A549 (cell line): Measurements from ENCODE around the gene POU4F1.

Experiments
- BCL3 ChIP-seq: fragments of >200 bp; sonication (Bioruptor Twin); formaldehyde crosslinking; IDR thresholded peaks from 3 replicates; pipeline ENCODE4 v1.6.1; 2016
- BHLHE40 ChIP-seq: IDR thresholded peaks from 2 replicates; pipeline ENCODE4 v1.6.1; 2012; ENCODE audit warnings: low read depth, low read length, inconsistent platforms
- CBX2 ChIP-seq: fragments of 200-600 bp; sonication (generic); IDR thresholded peaks from 2 replicates; pipeline ENCODE4 v1.6.1; 2016; ENCODE audit warnings: low read depth, mild to moderate bottlenecking, borderline replicate concordance
- CEBPB ChIP-seq, 2 experiments: fragments of >200 bp in 1 of 2; sonication (Bioruptor Twin) in 1 of 2; formaldehyde crosslinking in 1 of 2; IDR thresholded peaks; 2 replicates each; pipeline ENCODE4 v1.6.1; 2012 to 2016
- CTCF ChIP-seq: fragments of >200 bp; sonication (Bioruptor Twin); formaldehyde crosslinking; IDR thresholded peaks from 3 replicates; pipeline ENCODE4 v1.5.1; 2016
- E2F6 ChIP-seq: IDR thresholded peaks from 2 replicates; pipeline ENCODE4 v1.6.1; 2012; ENCODE audit warnings: low read depth, borderline replicate concordance
- FOSB ChIP-seq: fragments of 250-450 bp; sonication (Bioruptor Pico); IDR thresholded peaks from 2 replicates; pipeline ENCODE4 v1.5.0; 2020; ENCODE audit warnings: mild to moderate bottlenecking, moderate library complexity
- HDAC2 ChIP-seq: fragments of 200-600 bp; sonication (generic); IDR thresholded peaks from 2 replicates; pipeline ENCODE4 v1.6.1; 2016
- JUN ChIP-seq, 2 experiments: fragments of >200 bp; sonication (Bioruptor Twin); formaldehyde crosslinking; IDR thresholded peaks; 2 replicates in 1 of 2; 3 replicates in 1 of 2; pipeline ENCODE4 v1.6.1; 2016 to 2017
- JUNB ChIP-seq: fragments of >200 bp; sonication (Bioruptor Twin); formaldehyde crosslinking; IDR thresholded peaks from 2 replicates; pipeline ENCODE4 v1.6.1; 2016
- NFE2L2 ChIP-seq: fragments of 150-350 bp; conservative IDR thresholded peaks from 2 replicates; pipeline ENCODE4 v1.6.1; 2014; ENCODE audit warnings: low read length
- POLR2A ChIP-seq: IDR thresholded peaks from 2 replicates; pipeline ENCODE4 v1.6.1; 2012; ENCODE audit warnings: mild to moderate bottlenecking, low read length
- RAD21 ChIP-seq, 2 experiments: fragments of >200 bp in 1 of 2; sonication (Bioruptor Twin) in 1 of 2; formaldehyde crosslinking in 1 of 2; IDR thresholded peaks in 1 of 2; conservative IDR thresholded peaks in 1 of 2; 2 replicates in 1 of 2; 3 replicates in 1 of 2; pipeline ENCODE4 v1.6.1; 2012 to 2018; ENCODE audit warnings: inconsistent platforms in 1 of 2
- SREBF2 ChIP-seq: fragments of 450-650 bp; IDR thresholded peaks from 2 replicates; pipeline ENCODE4 v1.6.1; 2014; ENCODE audit warnings: mild to moderate bottlenecking, moderate library complexity

GRCh38 chr13:78566631-78567030, 36.7 kb downstream of the POU4F1 start:
- TF ChIP-seq E2F6 (no peak), SREBF2 (no peak), POLR2A (no peak), CTCF (no peak), HDAC2 (no peak), CBX2 (no peak), CEBPB (IDR thresholded peaks at IDR 0.05) (no peak), JUN (IDR thresholded peaks at IDR 0.05) (no peak), RAD21 (conservative IDR thresholded peaks at IDR 0.05 in 1 of 2, IDR thresholded peaks at IDR 0.05 in 1 of 2) (no peak), NFE2L2 (no peak), JUNB (no peak), BCL3 (no peak), FOSB (no peak), BHLHE40 (no peak)
